Effector memory CD8-positive, alpha-beta T cell (primary cell): Measurements from ENCODE around the gene EDRF1.

Experiments
- ATAC-seq: fragments of 150-1000 bp; cut with Tn5 transposase; replicated peaks from 2 replicates; pipeline ENCODE4 v1.10.0; 2021; ENCODE audit warnings: mild to moderate bottlenecking, moderate library complexity
- DNase-seq, 3 experiments: peaks; one replicate each; pipeline ENCODE4 v3.0.0; 2021
- H3K27ac Mint-ChIP-seq, 2 donors: one replicate each; pipeline ENCODE4 v1.8.0; 2022; ENCODE audit warnings: mild to moderate bottlenecking in 2 of 2, mixed read lengths in 2 of 2, moderate library complexity in 2 of 2
- H3K27me3 Mint-ChIP-seq, 2 donors: one replicate each; pipeline ENCODE4 v1.8.0; 2022; ENCODE audit warnings: mixed read lengths in 2 of 2
- H3K36me3 Mint-ChIP-seq: one replicate; pipeline ENCODE4 v1.8.0; 2022; ENCODE audit warnings: mild to moderate bottlenecking, moderate library complexity, mixed read lengths; ENCODE audit not compliant: insufficient read depth
- H3K4me1 Mint-ChIP-seq, 2 donors: one replicate each; pipeline ENCODE4 v1.8.0; 2022; ENCODE audit warnings: low read depth in 2 of 2, mixed read lengths in 2 of 2
- H3K4me3 Mint-ChIP-seq, 2 donors: one replicate each; pipeline ENCODE4 v1.8.0; 2022; ENCODE audit warnings: mild to moderate bottlenecking in 2 of 2, mixed read lengths in 2 of 2, moderate library complexity in 2 of 2
- H3K9me3 Mint-ChIP-seq, 2 donors: one replicate each; pipeline ENCODE4 v1.8.0; 2022; ENCODE audit warnings: mixed read lengths in 2 of 2

Gene EDRF1

DNA sequence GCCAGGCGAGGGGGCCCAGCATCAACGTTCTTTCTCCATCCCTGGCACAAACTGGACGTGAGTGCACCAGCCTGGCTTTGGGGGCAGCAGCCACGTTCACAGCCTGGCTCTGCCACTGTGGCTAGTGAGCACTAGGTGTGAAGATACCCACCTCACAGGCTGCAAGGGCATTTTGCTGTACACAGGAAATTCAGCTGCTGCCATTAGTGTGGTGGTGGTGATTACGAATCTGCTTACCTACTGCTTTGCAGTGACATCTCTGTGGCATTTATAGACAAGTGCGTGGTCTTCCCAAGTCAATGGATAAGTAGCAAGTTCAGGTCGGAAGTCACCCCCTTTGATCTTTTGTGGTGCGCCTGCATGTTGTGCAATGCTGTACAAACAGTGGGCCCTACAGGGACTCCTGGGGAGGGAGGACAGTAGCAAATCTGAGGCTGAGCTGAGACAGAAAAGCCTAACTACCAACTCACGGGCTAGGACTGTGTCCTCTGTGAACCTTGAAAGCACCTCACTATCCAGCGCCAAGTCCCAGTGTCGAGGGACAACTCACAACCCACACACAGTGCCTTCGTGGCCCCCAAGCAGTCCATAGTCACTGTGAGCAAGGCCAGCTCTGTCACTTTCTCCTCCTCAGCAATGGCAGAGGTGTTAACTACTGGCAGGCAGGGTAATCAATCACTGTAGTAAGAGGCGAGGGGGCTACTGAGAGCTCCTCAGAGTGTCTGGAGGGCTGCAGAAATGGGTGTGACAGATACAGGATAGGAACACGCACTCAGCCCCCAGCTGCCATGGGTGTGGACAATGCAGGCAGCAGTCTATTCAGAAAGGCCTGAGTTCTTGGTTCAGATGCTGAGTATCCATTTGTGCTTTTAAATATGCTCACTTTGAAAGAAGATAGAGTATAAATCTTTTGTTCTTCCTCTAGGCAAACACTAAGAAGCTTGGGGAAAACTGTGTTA, 73.1 kb downstream of the EDRF1 start:
- Mint-ChIP-seq H3K27ac (peak overlapping the region; percentile 42 to 70), H3K27me3 (no peaks in the 10 kb centered on the region), H3K4me1 (peaks cover 8 to 23% of the 10 kb centered on the region in 2 donors), H3K4me3 (no peak overlapping the region), H3K9me3 (no peaks in the 10 kb centered on the region), H3K36me3 (peaks cover 17% of the 10 kb centered on the region)
- peak; percentile 79 for ATAC-seq
- DNase-seq: peak in 2 of 3 experiments; percentile 4 to 11

DNA sequence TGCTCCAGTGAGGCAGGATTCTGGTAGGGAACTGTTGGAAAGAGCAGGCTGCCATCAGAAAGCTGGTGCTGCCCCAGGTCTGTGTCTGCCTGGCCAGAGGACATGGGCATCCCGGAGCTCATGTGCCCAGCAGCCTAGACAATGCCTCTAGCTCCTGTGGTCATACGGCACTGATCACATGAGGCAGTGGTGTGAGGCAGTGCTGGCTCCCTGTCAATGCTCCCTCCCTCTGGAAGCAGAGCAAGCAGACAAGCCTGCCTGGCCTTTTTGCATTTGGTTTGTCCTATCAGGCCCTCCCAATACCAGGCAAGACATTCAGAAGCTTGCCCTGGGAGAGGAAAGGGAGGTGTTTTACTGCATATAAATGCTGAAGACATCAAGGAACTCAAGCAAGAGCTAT, 75.6 kb downstream of the EDRF1 start:
- no peaks in the 10 kb centered on the region for H3K9me3 Mint-ChIP-seq
- H3K36me3 Mint-ChIP-seq: peaks cover 15% of the 10 kb centered on the region
- DNase-seq: no peak
- peaks cover 0 to 7% of the 10 kb centered on the region in 2 donors for H3K4me1 Mint-ChIP-seq
- no peak overlapping the region for H3K4me3 Mint-ChIP-seq
- H3K27me3 Mint-ChIP-seq: no peaks in the 10 kb centered on the region
- peak overlapping the region in 1 of 2 donors; percentile 70 for H3K27ac Mint-ChIP-seq
- ATAC-seq: no peak

GRCh38 chr10:125795637-125796190, 76.2 kb downstream of the EDRF1 start:
- Mint-ChIP-seq H3K4me1 (peaks cover 0 to 7% of the 10 kb centered on the region in 2 donors), H3K36me3 (peaks cover 15% of the 10 kb centered on the region), H3K4me3 (no peak overlapping the region), H3K27me3 (no peaks in the 10 kb centered on the region), H3K9me3 (no peaks in the 10 kb centered on the region), H3K27ac (peak overlapping the region; percentile 22 to 49)
- ATAC-seq (no peak), DNase-seq (no peak)

DNA sequence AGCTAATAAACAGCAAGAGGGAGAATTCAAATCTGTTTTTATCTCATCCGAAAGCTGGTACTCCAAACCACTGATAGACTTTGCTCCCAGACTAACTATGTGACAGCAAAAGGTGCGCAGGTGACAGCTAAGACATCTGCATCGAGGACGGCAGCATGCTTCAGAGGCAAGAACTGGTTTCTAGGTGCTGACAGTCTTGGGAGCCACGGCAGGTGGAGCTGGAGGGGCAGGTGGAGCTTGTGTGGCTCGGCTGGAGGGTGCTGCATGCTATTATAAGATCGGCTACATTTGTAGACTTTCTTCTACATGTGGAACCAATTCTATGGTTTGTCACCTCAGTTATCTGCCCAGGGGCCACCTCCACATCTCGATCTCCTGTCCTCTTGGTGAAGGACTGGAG, 77.9 kb downstream of the EDRF1 start:
- no peak overlapping the region for H3K4me3 Mint-ChIP-seq
- H3K27ac Mint-ChIP-seq: peak overlapping the region in 1 of 2 donors; percentile 23
- peaks cover 0 to 6% of the 10 kb centered on the region in 2 donors for H3K4me1 Mint-ChIP-seq
- H3K36me3 Mint-ChIP-seq: peaks cover 12% of the 10 kb centered on the region
- H3K27me3 Mint-ChIP-seq: no peaks in the 10 kb centered on the region
- no peaks in the 10 kb centered on the region for H3K9me3 Mint-ChIP-seq
- no peak for ATAC-seq
- DNase-seq: no peak

GRCh38 chr10:125797994-125798662, 78.6 kb downstream of the EDRF1 start:
- Mint-ChIP-seq H3K27me3 (no peaks in the 10 kb centered on the region), H3K4me1 (no peaks in the 10 kb centered on the region), H3K9me3 (no peaks in the 10 kb centered on the region), H3K36me3 (peaks cover 6% of the 10 kb centered on the region), H3K27ac (peak overlapping the region in 1 of 2 donors; percentile 23), H3K4me3 (no peak overlapping the region)
- ATAC-seq (no peak), DNase-seq (no peak)

DNA sequence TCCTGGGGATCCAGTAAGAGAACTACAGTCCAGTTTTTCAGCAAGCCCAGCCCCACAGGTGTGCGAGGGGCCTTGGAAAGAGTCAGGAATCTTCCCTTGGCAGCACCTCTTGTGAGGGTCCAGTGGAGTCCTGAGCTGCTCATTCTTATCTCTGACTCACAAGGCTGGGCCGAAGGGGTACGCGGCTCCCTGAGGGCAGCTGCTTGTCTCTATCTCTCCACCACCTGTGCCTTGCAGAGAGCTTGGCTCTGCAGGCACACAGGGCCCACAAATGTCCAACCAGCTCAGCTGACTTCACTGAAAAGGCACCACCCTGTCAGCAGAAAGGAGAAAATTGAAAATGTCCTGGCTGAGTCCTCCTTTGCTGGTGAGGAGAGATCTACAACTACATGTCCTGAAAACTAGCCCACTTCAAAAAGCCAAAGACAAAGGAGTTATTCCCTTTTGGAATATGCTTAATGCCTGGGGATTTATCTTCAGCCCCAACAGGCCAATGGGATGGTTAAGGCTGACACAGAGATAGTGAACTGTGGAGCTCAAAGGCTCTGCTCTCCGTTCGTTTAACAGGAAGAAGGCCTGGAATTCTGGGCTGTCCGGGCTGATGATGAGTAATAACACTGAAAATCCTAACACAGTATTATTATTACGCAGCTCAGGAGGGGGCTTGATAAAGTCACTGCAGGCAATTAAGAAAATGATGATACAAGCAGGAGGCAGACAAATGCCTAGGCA, 80.1 kb downstream of the EDRF1 start:
- Mint-ChIP-seq H3K36me3 (peaks cover 3% of the 10 kb centered on the region), H3K27ac (no peak overlapping the region), H3K4me1 (no peaks in the 10 kb centered on the region), H3K27me3 (no peaks in the 10 kb centered on the region), H3K9me3 (no peaks in the 10 kb centered on the region), H3K4me3 (no peak overlapping the region)
- DNase-seq (no peak), ATAC-seq (no peak)

GRCh38 chr10:125801574-125801973, 82.1 kb downstream of the EDRF1 start:
- no peak overlapping the region for H3K4me3 Mint-ChIP-seq
- no peaks in the 10 kb centered on the region for H3K27me3 Mint-ChIP-seq
- no peaks in the 10 kb centered on the region for H3K9me3 Mint-ChIP-seq
- peaks cover 11% of the 10 kb centered on the region for H3K36me3 Mint-ChIP-seq
- DNase-seq: no peak
- ATAC-seq: no peak
- peaks cover 0 to 2% of the 10 kb centered on the region in 2 donors for H3K4me1 Mint-ChIP-seq
- no peak overlapping the region for H3K27ac Mint-ChIP-seq

- no peaks in the 10 kb centered on the region for H3K27me3 Mint-ChIP-seq
- H3K4me1 Mint-ChIP-seq: peaks cover 0 to 2% of the 10 kb centered on the region in 2 donors
- no peak for ATAC-seq
- no peak overlapping the region for H3K4me3 Mint-ChIP-seq
- H3K9me3 Mint-ChIP-seq: no peaks in the 10 kb centered on the region
- H3K27ac Mint-ChIP-seq: no peak overlapping the region
- no peak for DNase-seq
- peaks cover 11% of the 10 kb centered on the region for H3K36me3 Mint-ChIP-seq
Measured at GRCh38 chr10:125802131-125802530, 82.6 kb downstream of the EDRF1 start.

DNA sequence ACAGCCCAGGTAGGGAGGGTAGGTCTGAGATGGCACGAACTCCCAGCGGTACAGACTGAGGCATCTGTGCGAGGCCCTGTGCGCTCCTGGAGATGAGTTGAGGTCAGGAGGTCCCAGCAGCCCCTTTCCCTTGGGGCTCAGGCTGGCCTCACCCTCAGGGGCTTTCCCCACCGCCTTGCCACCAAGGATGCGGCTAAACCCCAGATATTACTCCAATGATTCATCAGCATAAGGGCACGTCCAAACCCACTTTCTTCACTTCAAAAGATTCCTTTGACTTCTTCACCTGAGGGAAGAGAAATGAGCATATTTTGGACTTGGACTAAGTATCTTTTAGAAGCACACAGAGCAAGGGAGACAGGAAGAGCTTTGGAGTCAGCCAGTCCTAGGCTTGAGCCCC, 83.2 kb downstream of the EDRF1 start:
- Mint-ChIP-seq H3K9me3 (no peaks in the 10 kb centered on the region), H3K27me3 (no peaks in the 10 kb centered on the region), H3K36me3 (peaks cover 11% of the 10 kb centered on the region), H3K4me1 (peaks cover 2 to 5% of the 10 kb centered on the region in 2 donors), H3K4me3 (no peak overlapping the region), H3K27ac (peak overlapping the region; percentile 4 to 62)
- DNase-seq (no peak), ATAC-seq (no peak)

GRCh38 chr10:125808047-125808446, 88.5 kb downstream of the EDRF1 start:
- ATAC-seq: no peak
- Mint-ChIP-seq H3K4me3 (no peak overlapping the region), H3K36me3 (peaks cover 25% of the 10 kb centered on the region), H3K9me3 (no peaks in the 10 kb centered on the region), H3K27me3 (no peaks in the 10 kb centered on the region), H3K4me1 (peaks cover 3 to 11% of the 10 kb centered on the region in 2 donors), H3K27ac (no peak overlapping the region)
- no peak for DNase-seq

DNA sequence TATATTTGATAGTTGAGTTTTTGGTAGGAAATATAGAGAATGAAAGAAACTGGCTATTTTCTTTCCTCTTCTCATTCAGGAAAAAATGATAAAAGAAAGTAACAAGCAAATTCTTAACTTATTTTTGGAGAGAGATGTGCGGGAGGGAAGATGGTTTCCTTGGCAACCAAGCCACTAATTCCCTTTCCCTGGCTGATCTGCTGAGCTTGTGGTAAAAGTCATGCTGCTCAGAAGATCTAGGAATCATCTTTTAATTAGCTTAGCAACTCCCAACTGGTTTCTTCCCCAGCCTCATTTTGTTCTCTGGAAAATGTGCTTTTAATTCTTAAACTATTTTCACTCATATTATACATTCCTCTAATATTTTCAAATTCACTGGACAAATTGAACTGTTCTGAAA, 91.7 kb downstream of the EDRF1 start:
- Mint-ChIP-seq H3K9me3 (no peaks in the 10 kb centered on the region), H3K27me3 (no peaks in the 10 kb centered on the region), H3K27ac (no peak overlapping the region), H3K4me3 (no peak overlapping the region), H3K4me1 (peaks cover 3 to 11% of the 10 kb centered on the region in 2 donors), H3K36me3 (peaks cover 26% of the 10 kb centered on the region)
- ATAC-seq (no peak), DNase-seq (no peak)

GRCh38 chr10:125812128-125812750, 92.7 kb downstream of the EDRF1 start:
- H3K27ac Mint-ChIP-seq: no peak overlapping the region
- DNase-seq (no peak), ATAC-seq (no peak)
- peaks cover 4 to 10% of the 10 kb centered on the region in 2 donors for H3K4me1 Mint-ChIP-seq
- no peak overlapping the region for H3K4me3 Mint-ChIP-seq
- no peaks in the 10 kb centered on the region for H3K27me3 Mint-ChIP-seq
- peaks cover 22% of the 10 kb centered on the region for H3K36me3 Mint-ChIP-seq
- no peaks in the 10 kb centered on the region for H3K9me3 Mint-ChIP-seq
